ENCODE results near the gene ABCC4.

ABCC4 gene

GRCh38 chr13:95030821-95031343 is 270.4 kb downstream of the ABCC4 start:
- DNase-seq, result no peak

- no peak for DNase-seq
These were observed 273.6 kb downstream of the ABCC4 start for GRCh38 chr13:95027638-95028037.

- DNase-seq, result no peak
These were observed 276.1 kb downstream of the ABCC4 start for GRCh38 chr13:95025116-95025515.

- no peak for DNase-seq
These were observed 277.8 kb downstream of the ABCC4 start for GRCh38 chr13:95023405-95023804.

- DNase-seq, result no peak
These were observed 280.8 kb downstream of the ABCC4 start for GRCh38 chr13:95020298-95020987.

GRCh38 chr13:95019886-95020285 is 281.4 kb downstream of the ABCC4 start:
- DNase-seq, result no peak

- no peak for DNase-seq
These were observed 293.9 kb downstream of the ABCC4 start for GRCh38 chr13:95007322-95007721.

- no peak for DNase-seq
These were observed 296.0 kb downstream of the ABCC4 start for GRCh38 chr13:95005300-95005699.

GRCh38 chr13:95003019-95003813 is 298.0 kb downstream of the ABCC4 start:
- DNase-seq, result no peak

GRCh38 chr13:95002126-95002525 is 299.1 kb downstream of the ABCC4 start:
- DNase-seq, result no peak

GRCh38 chr13:94999871-95000270 is 301.4 kb downstream of the ABCC4 start:
- DNase-seq, result no peak

GRCh38 chr13:94997126-94997525 is 304.1 kb downstream of the ABCC4 start:
- no peak for DNase-seq

- DNase-seq, result no peak
These were observed 304.8 kb downstream of the ABCC4 start for GRCh38 chr13:94996445-94996844.

GRCh38 chr13:94994506-94994905 is 306.7 kb downstream of the ABCC4 start:
- DNase-seq, result no peak

- no peak for DNase-seq
These were observed 307.6 kb downstream of the ABCC4 start for GRCh38 chr13:94993616-94994015.

GRCh38 chr13:94992036-94992960 is 309.0 kb downstream of the ABCC4 start:
- DNase-seq, result no peak

GRCh38 chr13:94988654-94989053 is 312.6 kb downstream of the ABCC4 start:
- no peak for DNase-seq

- no peak for DNase-seq
These were observed 313.4 kb downstream of the ABCC4 start for GRCh38 chr13:94987869-94988268.

- no peak for DNase-seq
These were observed 314.2 kb downstream of the ABCC4 start for GRCh38 chr13:94987081-94987480.

- no peak for DNase-seq
These were observed 316.3 kb downstream of the ABCC4 start for GRCh38 chr13:94984958-94985357.

GRCh38 chr13:94978516-94978915 is 322.7 kb downstream of the ABCC4 start:
- no peak for DNase-seq

- no peak for DNase-seq
These were observed 327.0 kb downstream of the ABCC4 start for GRCh38 chr13:94974015-94974951.
